K562 (cell line): ENCODE results near the gene DCST1. TPM values are rescaled to one million over a fixed set of nuclear protein-coding genes. Genes with fewer than 3 reads are reported as not detected.

ENCODE experiments used
- ATAC-seq: fragments of 200-7000 bp; cut with Tn5 transposase; 3 replicates; pipeline ENCODE4 v1.9.1; 2020; ENCODE audit warnings: moderate library complexity
- BruUV-seq: library from RNA; stranded (reverse); fragments of 400-500 nt; replicated peaks from 2 replicates; lab custom pipeline; 2021; lab: Mats Ljungman, UMichigan
- CTCF ChIA-PET: fragments of 300-600 bp; formaldehyde crosslinking; extraction: SDS; loops from one replicate; lab custom pipeline; 2021; ENCODE audit warnings: low intra/inter-chr PET ratio; lab: Yijun Ruan, JAX
- POLR2A ChIA-PET: fragments of 300-600, 350-650 bp; sonication (Branson Sonifier 250); formaldehyde crosslinking; extraction: SDS; loops from one replicate; lab custom pipeline; 2021; ENCODE audit warnings: antibody characterized with exemption, inconsistent platforms; lab: Yijun Ruan, JAX
- DNase-seq, 4 experiments: peaks; one replicate each; pipeline versions ENCODE4 v3.0.0 to v3.0.0-alpha.2; 2011 to 2018; ENCODE audit warnings: low spot score in 3 of 4, mixed read lengths in 3 of 4; ENCODE audit errors: extremely low read depth in 1 of 4
- FAIRE-seq: peaks from 2 replicates; lab custom pipeline; 2011; peaks lifted over from hg19 to GRCh38; lab: Jason Lieb, UNC
- H2AFZ ChIP-seq: 2 replicates; pipeline ENCODE4 v1.6.0; 2011; ENCODE audit warnings: low read depth, low read length, control low read depth, inconsistent platforms
- H3K27ac ChIP-seq: fragments of 200-600 bp; 3 replicates; pipeline ENCODE4 v1.8.0; 2011; ENCODE audit warnings: low read depth, mild to moderate bottlenecking, control low read depth, inconsistent platforms, low read length, moderate library complexity, mixed read lengths; ENCODE audit errors: extremely low read depth
- H3K27me3 ChIP-seq, 2 experiments: fragments of 300-600 bp in 1 of 2; 2 replicates in 1 of 2; 3 replicates in 1 of 2; pipeline versions ENCODE4 v1.6.0 to v1.8.0; 2011; ENCODE audit warnings: inconsistent platforms in 2 of 2, low read length in 2 of 2, mild to moderate bottlenecking in 1 of 2, mixed read lengths in 1 of 2, moderate library complexity in 1 of 2; ENCODE audit not compliant: control insufficient read depth in 2 of 2, insufficient read depth in 2 of 2
- H3K36me3 ChIP-seq: fragments of 300-600 bp; 3 replicates; pipeline ENCODE4 v1.8.0; 2011; ENCODE audit warnings: mild to moderate bottlenecking, low read length, inconsistent platforms; ENCODE audit not compliant: control insufficient read depth, insufficient read depth
- H3K4me1 ChIP-seq, 2 experiments: fragments of 200-600 bp in 1 of 2; replicated peaks in 1 of 2; 2 replicates in 1 of 2; 3 replicates in 1 of 2; pipeline versions ENCODE4 v1.5.1 to v1.8.0; 2011; ENCODE audit warnings: inconsistent platforms in 2 of 2, low read length in 2 of 2, mild to moderate bottlenecking in 1 of 2, mixed read lengths in 1 of 2, moderate library complexity in 1 of 2; ENCODE audit not compliant: control insufficient read depth in 2 of 2, insufficient read depth in 2 of 2
- H3K4me2 ChIP-seq: 2 replicates; pipeline ENCODE4 v1.6.1; 2011; ENCODE audit warnings: low read length, control low read depth, inconsistent platforms, mixed read lengths; ENCODE audit not compliant: insufficient read depth
- H3K4me3 ChIP-seq: fragments of 200-600 bp; sonication (generic), shearing (Covaris generic); 2 replicates; pipeline ENCODE4 v1.5.1; 2016; ENCODE audit warnings: control low read depth, inconsistent platforms
- H3K79me2 ChIP-seq: fragments of 200-600 bp; 3 replicates; pipeline ENCODE4 v1.8.0; 2011; ENCODE audit warnings: low read length, inconsistent platforms; ENCODE audit not compliant: control insufficient read depth, insufficient read depth
- H3K9ac ChIP-seq, 2 experiments: 2 replicates each; pipeline versions ENCODE4 v1.6.0 to v1.6.1; 2011; ENCODE audit warnings: low read depth in 2 of 2, low read length in 2 of 2, control low read depth in 1 of 2, inconsistent platforms in 1 of 2, mild to moderate bottlenecking in 1 of 2, mixed read lengths in 1 of 2; ENCODE audit not compliant: insufficient read depth in 1 of 2
- H3K9me1 ChIP-seq: one replicate; pipeline ENCODE4 v1.6.0; 2011; ENCODE audit warnings: inconsistent platforms, mild to moderate bottlenecking, low read length, moderate library complexity; ENCODE audit not compliant: control insufficient read depth, insufficient read depth
- H3K9me3 ChIP-seq: replicated peaks from 2 replicates; pipeline ENCODE4 v1.5.1; 2011; ENCODE audit warnings: low read depth, low read length, inconsistent platforms; ENCODE audit not compliant: control insufficient read depth, insufficient read depth
- H4K20me1 ChIP-seq: replicated peaks from 2 replicates; pipeline ENCODE4 v1.6.1; 2011; ENCODE audit warnings: low read length, inconsistent platforms, mixed read lengths; ENCODE audit not compliant: control insufficient read depth, insufficient read depth
- BRF1 ChIP-seq: IDR thresholded peaks from 3 replicates; pipeline ENCODE4 v1.6.1; 2011; ENCODE audit warnings: borderline replicate concordance, mild to moderate bottlenecking; ENCODE audit not compliant: insufficient read length; ENCODE audit errors: extremely low read depth
- EGR1 ChIP-seq: fragments of 450-650 bp; conservative IDR thresholded peaks from 2 replicates; pipeline ENCODE4 v1.6.1; 2017; ENCODE audit warnings: mild to moderate bottlenecking
- IRF9 ChIP-seq: fragments of 450-650 bp; IDR thresholded peaks from 2 replicates; pipeline ENCODE4 v1.6.1; 2016; ENCODE audit warnings: missing biosample characterization, missing genetic modification characterization
- MYC ChIP-seq, 2 experiments: fragments of 250-450 bp in 1 of 2; sonication (Bioruptor Pico) in 1 of 2; IDR thresholded peaks; 2 replicates each; pipeline versions ENCODE4 v1.5.1 to v1.6.1; 2012 to 2021; ENCODE audit warnings: low read depth in 2 of 2, borderline replicate concordance in 1 of 2, improper control_type of control experiment in 1 of 2, low read length in 1 of 2, mild to moderate bottlenecking in 1 of 2, moderate library complexity in 1 of 2
- POLR2A ChIP-seq: fragments of 450-650 bp; conservative IDR thresholded peaks from 2 replicates; pipeline ENCODE4 v1.6.1; 2016
- POLR2AphosphoS5 ChIP-seq: IDR thresholded peaks from 2 replicates; pipeline ENCODE4 v1.6.1; 2011; ENCODE audit warnings: mild to moderate bottlenecking, low read depth, low read length, moderate library complexity; ENCODE audit not compliant: control insufficient read depth, insufficient read depth
- POLR2G ChIP-seq: fragments of 200-400 bp; formaldehyde crosslinking; IDR thresholded peaks from 2 replicates; pipeline ENCODE4 v1.6.1; 2017; ENCODE audit warnings: low read depth, mild to moderate bottlenecking, antibody characterized with exemption, low read length, moderate library complexity
- RBFOX2 ChIP-seq: fragments of 200-400 bp; formaldehyde crosslinking; IDR thresholded peaks from 2 replicates; pipeline ENCODE4 v1.6.1; 2017; ENCODE audit warnings: low read depth, mild to moderate bottlenecking, low read length, moderate library complexity
- RCOR1 ChIP-seq, 2 experiments: IDR thresholded peaks; 2 replicates each; pipeline ENCODE4 v1.6.1; 2012; ENCODE audit warnings: low read depth in 2 of 2, low read length in 2 of 2, borderline replicate concordance in 1 of 2, improper control_type of control experiment in 1 of 2
- TFAM ChIP-seq: fragments of 250-450 bp; sonication (Bioruptor Pico); conservative IDR thresholded peaks from 2 replicates; pipeline ENCODE4 v1.5.0; 2021; ENCODE audit warnings: mild to moderate bottlenecking, moderate library complexity
- ZNF354B ChIP-seq: fragments of 250-450 bp; sonication (Bioruptor Pico); IDR thresholded peaks from 2 replicates; pipeline ENCODE4 v1.4.0; 2020
- ZSCAN32 ChIP-seq: fragments of 450-650 bp; formaldehyde crosslinking; IDR thresholded peaks from 2 replicates; pipeline ENCODE4 v1.4.0; 2020; ENCODE audit warnings: mild to moderate bottlenecking, moderate library complexity
- WGBS: fragments of 100-300 bp; shearing (Covaris generic); methylation state at CpG from one replicate; pipeline ENCODE4 v1.1.6; 2016; ENCODE audit warnings: low coverage, mixed read lengths; ENCODE audit not compliant: insufficient coverage; ENCODE audit errors: missing lambda C conversion rate; 5-methylcytosine and 5-hydroxymethylcytosine counted together
- in situ Hi-C: fragments of 300-500 bp; cut with MboI; formaldehyde crosslinking; loops from 4 replicates; pipeline ENCODE4 v1.15.0; 2018; ENCODE audit warnings: inconsistent platforms, mixed read lengths
- intact Hi-C: fragments of 100-400 bp; cut with micrococcal nuclease; formaldehyde crosslinking; loops from 2 replicates; pipeline ENCODE4 v1.14.2; 2022
- polyA plus RNA-seq, 8 experiments: library from polyadenylated mRNA; depleted of rRNA in 4 of 8; stranded (reverse) in 5 of 8; unstranded in 3 of 8; fragments of >200 nt; fragmentation: Nextera tagmentation in 2 of 8; fragmentation: Illumina TruSeq in 1 of 8; extraction: Ambion mirVana in 2 of 8; extraction: Trizol in 1 of 8; gene quantifications; 2 replicates each; pipeline versions ENCODE4 v1.2.1 to v1.2.3, GENCODE V29; 2011 to 2014; ENCODE audit warnings: inconsistent platforms in 1 of 8, missing spikeins in 1 of 8
- total RNA-seq, 7 experiments: library from RNA; depleted of rRNA in 6 of 7; stranded (reverse); fragments of >200 nt in 6 of 7; fragmentation: Illumina TruSeq in 2 of 7; extraction: Trizol in 2 of 7; gene quantifications; 2 replicates each; pipeline versions ENCODE4 v1.2.1 to v1.2.3, GENCODE V29; 2011 to 2021; ENCODE audit warnings: low replicate concordance in 1 of 7

DCST1 gene
- total and polyA plus RNA-seq, 9 of the 15 experiments (the other 6 are each of a cell fraction or from before 2014, with no cell fraction given) = not detected

- peak overlapping the region in 1 of 2 experiments; percentile 59; a peak in 1 of 4 replicates for H3K9ac ChIP-seq
- H3K4me3 ChIP-seq = no peak overlapping the region
- no peak for ATAC-seq
- in situ Hi-C loops (no loop called here), intact Hi-C loops (no loop called here)
- peaks cover 6% of the 10 kb centered on the region for H3K9me1 ChIP-seq
- no peak for FAIRE-seq
- BruUV-seq = no TSS peak
- no peak overlapping the region for H2AFZ ChIP-seq
- WGBS = 94% methylated on average over 8 of the region's 8 CpGs
- ChIA-PET CTCF (no interaction called here), POLR2A (interaction anchor here (0.7 to 2.8 kb wide), 3 partner anchors 9 to 14 kb away, joined by 4 to 21 read pairs (median 4); no protein-coding TSS in a partner anchor)
- H3K4me2 ChIP-seq = no peak overlapping the region
- no peak overlapping the region; the same call in 2 of the 3 replicates for H3K27ac ChIP-seq
- no peak for DNase-seq
- H3K36me3 ChIP-seq = peaks cover 58% of the 10 kb centered on the region
- no peaks in the 10 kb centered on the region; the same call in 1 of the 2 replicates for H4K20me1 ChIP-seq
- TF ChIP-seq POLR2G = peak; percentile 41; the same call in 1 of the 2 replicates
- TF ChIP-seq TFAM (CRISPR knock-in tag) = no peak
- no peak for TF ChIP-seq EGR1
- H3K9me3 ChIP-seq = no peaks in the 10 kb centered on the region
- H3K27me3 ChIP-seq = no peaks in the 10 kb centered on the region
- peaks cover 41% of the 10 kb centered on the region for H3K79me2 ChIP-seq
- H3K4me1 ChIP-seq = peaks cover 28 to 47% of the 10 kb centered on the region in 2 experiments
Observed at GRCh38 chr1:154990276-154990675, 43.3 kb upstream of the DCST1 start.

DNA sequence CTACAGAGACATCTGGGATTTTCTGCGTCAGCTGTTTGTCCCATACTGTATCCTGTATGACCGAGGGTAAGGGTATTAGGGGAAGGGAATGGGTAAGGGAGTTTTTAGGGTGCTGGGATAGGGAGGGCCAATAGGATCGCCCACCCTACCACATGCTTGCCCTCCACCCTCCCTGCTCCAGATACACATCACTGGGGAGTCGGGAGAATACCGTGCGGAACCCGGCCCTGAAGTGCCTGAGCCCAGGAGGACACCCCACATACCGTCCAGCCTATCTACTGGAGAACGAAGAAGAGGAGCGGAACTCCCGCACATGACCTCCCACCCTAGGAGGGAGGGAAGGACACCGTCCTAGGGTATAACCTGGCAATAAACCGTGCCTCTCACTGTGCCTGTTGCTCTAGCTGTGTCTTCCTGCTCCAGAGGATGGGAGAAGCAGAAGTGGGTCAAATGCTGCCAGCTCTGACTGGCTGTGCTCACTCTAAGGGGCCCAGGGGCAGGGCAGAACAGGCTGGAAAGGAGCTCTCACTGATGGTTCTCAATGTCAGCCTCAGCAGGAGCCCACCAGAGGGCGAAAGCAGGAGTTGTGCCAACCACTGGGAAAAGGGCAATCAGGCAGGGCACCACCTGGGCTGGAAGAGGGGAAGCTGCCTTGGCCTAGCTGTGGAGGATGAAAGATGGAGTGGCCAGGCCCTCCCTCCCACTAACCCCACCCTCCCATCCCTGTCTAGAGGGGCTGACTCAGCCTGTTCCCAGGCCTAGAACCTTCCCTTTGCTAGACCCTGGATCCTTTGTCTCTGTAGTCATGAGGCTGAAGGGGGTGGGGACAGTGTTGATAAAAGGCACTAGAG, 40.7 kb upstream of the DCST1 start:
- ChIA-PET POLR2A (interaction anchor here (0.6 to 8.2 kb wide), 15 partner anchors 9 to 166 kb away, joined by 3 to 80 read pairs (median 5); partner anchors contain the start of genes CKS1B, FLAD1, PBXIP1 and PMVK), CTCF (no interaction called here)
- intact Hi-C loops (no loop called here), in situ Hi-C loops (no loop called here)
- DNase-seq (peak; percentile 63 to 88 (median 72)), FAIRE-seq (peak; percentile 67), ATAC-seq (peak; percentile 85)
- Histone ChIP-seq H3K9me3 (no peaks in the 10 kb centered on the region), H3K36me3 (peaks cover 36% of the 10 kb centered on the region), H3K9ac (peak overlapping the region in 1 of 2 experiments; percentile 78; a peak in 3 of 4 replicates), H2AFZ (no peak overlapping the region), H3K4me2 (peak overlapping the region; percentile 47), H4K20me1 (no peaks in the 10 kb centered on the region; the same call in 1 of the 2 replicates), H3K4me3 (no peak overlapping the region), H3K27ac (peak overlapping the region; percentile 73; the same call in 2 of the 3 replicates), H3K4me1 (peaks cover 35 to 40% of the 10 kb centered on the region in 2 experiments), H3K27me3 (no peaks in the 10 kb centered on the region), H3K9me1 (peaks cover 6% of the 10 kb centered on the region), H3K79me2 (peaks cover 18% of the 10 kb centered on the region)
- 48% methylated on average over 14 of the region's 14 CpGs for WGBS
- BruUV-seq = no TSS peak
- TF ChIP-seq RBFOX2 (peak; percentile 22; the same call in 1 of the 2 replicates), POLR2AphosphoS5 (peak; percentile 47; the same call in 1 of the 2 replicates), POLR2A (peak; percentile 39; the same call in 1 of the 2 replicates), MYC (IDR thresholded peaks at IDR 0.05; ENCODE audit: low read depth, low read length) (peak; percentile 33; the same call in 1 of the 2 replicates), MYC (CRISPR knock-in tag; IDR thresholded peaks at IDR 0.05; ENCODE audit: borderline replicate concordance, low read depth) (no peak), RCOR1 (IDR thresholded peaks at IDR 0.05; ENCODE audit: borderline replicate concordance in 1 of 2, low read depth in 2 of 2, low read length in 2 of 2) (peak in 1 of 2 experiments; percentile 69; a peak in 1 of 4 replicates), POLR2G (peak; percentile 44), ZNF354B (CRISPR knock-in tag) (no peak), ZSCAN32 (CRISPR knock-in tag) (no peak), BRF1 (no peak), IRF9 (tag) (no peak)
